CD1c-positive myeloid dendritic cell (primary cell): ENCODE measurements around the gene ALK.

Source experiments
- DNase-seq: peaks from one replicate; pipeline ENCODE4 v3.0.0-alpha.2; 2016; ENCODE audit errors: extremely low spot score

Gene ALK

GRCh38 chr2:29322011-29322410 is 599.4 kb downstream of the ALK start:
- no peak for DNase-seq

DNA sequence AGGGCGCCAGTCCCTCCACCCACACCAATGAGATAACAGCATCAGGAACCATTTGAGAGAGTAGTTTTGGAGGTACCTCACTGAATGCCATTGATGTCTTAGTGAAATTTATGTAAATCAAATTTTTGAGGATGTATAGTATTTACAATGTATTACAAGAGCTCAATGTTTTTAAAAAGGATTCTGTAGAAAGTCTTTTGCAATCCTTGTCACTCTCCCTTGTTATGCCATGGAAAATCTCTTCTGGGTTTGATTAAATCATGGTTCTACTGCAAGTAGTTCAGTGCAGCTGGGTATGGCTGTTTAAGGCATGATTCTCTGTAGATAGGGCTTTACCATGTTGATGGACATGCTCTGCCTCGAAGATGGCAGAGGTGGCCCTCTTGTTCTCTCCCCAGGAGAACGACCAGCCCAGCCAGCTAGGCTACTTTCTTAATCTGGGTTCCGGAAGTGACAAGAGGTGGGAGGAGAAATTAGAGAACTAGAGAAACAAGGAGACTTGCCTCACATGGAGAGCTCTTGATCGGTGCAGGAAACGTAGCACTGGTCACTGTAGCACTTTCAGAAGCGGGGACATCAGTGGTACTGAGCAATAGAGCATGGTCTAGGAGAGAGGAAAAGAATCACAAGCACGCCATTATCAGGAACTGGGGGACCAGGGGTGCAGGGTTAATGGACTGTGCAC is 603.4 kb downstream of the ALK start:
- DNase-seq: peak; percentile 75

DNA sequence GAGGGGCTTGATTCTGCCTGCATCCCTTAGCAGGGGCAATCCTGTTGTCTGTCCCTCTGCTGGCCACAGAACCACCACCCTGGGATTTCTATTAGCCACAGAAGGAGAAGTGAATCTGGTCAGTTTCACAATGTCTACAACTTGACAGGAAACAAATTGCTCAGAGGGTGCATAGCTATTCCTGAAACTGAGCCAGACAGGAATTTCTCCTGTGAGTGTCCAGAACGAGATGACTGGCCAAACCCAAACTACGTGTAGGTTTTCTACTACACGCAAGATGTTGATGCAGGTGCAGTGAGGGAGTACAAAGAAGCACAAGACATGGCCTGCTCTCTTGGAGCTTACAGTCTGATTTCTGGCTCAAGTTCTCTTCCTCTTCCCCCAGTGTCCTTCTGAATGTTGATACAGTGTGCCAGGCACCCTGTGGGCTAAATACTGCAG is 604.3 kb downstream of the ALK start:
- DNase-seq: peak; percentile 92

GRCh38 chr2:29314816-29315571 is 606.4 kb downstream of the ALK start:
- peak; percentile 38 for DNase-seq

- no peak for DNase-seq
Observed at GRCh38 chr2:29311458-29311857, 609.9 kb downstream of the ALK start.

GRCh38 chr2:29310650-29311348 is 610.6 kb downstream of the ALK start:
- no peak for DNase-seq

- peak; percentile 72 for DNase-seq
Observed at GRCh38 chr2:29309090-29310029, 612.0 kb downstream of the ALK start.

GRCh38 chr2:29308366-29308765 is 613.0 kb downstream of the ALK start:
- no peak for DNase-seq

GRCh38 chr2:29307519-29307918 is 613.9 kb downstream of the ALK start:
- DNase-seq: no peak

DNA sequence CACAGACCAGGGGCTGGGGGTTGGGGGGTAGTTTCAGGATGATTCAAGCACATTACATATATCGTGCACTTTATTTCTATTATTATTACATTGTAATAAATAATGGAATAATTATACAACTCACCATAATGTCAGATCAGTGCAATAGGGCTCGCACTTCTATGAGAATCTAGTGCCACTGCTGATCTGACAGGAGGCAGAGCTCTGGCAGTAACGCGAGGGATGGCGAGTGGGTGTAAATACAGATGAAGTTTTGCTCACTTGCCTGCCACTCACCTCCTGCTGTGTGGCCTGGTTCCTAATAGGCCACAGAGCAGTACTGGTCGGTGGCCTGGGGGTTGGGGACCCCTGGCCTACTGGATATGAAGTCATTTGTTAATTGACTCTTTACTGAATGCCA is 615.6 kb downstream of the ALK start:
- no peak for DNase-seq

- no peak for DNase-seq
Observed at GRCh38 chr2:29304399-29305060, 616.9 kb downstream of the ALK start.

DNA sequence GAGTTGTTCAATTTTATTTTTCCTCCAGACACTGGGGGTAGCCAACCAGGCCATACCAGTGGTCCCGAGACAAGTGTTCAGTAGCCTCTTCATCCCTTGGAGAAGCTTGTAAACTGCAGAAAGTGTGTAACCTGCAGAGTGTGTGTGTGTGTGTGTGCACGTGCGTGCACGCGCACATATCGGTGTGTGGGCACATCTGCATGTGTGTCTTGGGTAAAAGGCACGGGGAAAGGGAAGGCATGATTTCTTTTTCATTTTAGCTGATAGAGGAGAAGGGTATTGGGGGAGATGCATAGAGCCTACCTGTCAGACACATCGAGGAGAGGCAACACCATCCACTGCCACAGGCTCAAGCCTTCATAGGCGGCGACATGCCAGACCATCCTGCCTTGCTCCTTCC is 624.8 kb downstream of the ALK start:
- no peak for DNase-seq

GRCh38 chr2:29295845-29296244 is 625.5 kb downstream of the ALK start:
- DNase-seq: no peak

GRCh38 chr2:29293830-29294438 is 627.5 kb downstream of the ALK start:
- no peak for DNase-seq

DNA sequence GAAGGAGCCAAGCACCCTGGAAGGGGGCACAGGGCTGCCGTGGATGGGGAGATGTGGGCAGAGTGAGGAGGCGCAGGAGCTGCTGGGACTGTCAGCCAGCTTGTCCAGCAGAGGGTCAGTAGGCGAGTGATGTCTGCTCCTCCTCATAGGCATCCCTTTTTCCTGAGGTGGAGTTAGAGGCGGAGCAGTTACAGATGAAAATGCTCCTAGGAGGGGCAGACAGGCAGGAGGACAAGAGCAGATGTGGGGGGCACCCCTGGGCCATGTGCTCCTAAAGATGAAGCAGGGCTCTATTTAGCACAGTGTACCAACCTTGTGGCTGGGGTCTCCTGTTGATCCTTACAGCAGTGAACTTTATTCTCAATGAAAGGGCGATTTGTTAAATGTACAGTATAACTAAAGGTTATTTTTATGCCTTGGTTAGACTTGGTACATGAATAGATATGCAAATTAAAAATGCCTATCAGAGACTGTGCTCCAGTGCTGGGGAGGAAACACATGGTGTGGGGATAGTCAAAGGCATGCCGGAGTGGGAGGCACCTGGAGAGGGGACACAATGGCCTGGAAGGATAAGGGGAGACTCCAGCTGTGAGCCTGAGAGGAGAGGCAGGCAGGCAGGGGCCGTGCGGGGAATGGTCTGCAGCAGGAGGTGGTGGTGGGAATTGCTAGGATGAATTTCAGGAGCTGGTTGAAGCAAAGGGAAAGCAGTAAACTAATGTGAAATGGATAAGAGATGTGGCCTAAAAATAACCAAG is 630.9 kb downstream of the ALK start:
- no peak for DNase-seq

DNA sequence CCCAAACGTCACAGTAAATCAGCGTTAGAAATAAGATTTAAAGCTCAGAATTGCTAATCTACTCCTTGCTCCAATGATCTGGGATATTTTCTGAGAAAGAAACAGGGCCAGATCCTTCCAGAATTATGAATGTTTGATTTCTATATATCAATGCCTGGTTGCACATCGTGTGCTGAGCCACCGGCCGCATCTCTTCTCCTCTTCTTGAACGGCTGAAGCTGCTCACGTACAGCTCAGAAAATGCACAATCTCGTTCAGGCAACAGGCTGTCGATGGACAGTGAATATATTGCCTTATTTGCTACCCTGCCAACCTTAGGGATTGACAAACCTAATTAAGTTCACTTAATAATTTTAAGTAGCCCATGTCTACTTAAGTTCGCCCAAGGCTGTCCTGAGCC is 636.7 kb downstream of the ALK start:
- no peak for DNase-seq

DNA sequence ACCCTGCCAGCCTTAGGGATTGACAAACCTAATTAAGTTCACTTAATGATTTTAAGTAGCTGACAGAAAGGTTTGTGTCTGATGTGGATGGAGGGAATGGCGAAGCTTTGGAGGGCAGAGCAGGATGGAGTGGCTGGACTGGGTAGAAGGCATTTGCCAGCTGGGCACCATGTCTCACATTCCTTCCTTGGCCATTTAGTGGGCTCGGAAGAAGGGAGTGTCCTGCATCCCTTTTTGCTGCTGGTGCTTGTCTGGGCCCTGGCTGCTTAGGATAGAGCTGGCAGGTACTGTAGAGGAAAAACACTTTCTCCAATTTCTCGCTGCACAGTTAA is 639.5 kb downstream of the ALK start:
- DNase-seq: no peak

DNA sequence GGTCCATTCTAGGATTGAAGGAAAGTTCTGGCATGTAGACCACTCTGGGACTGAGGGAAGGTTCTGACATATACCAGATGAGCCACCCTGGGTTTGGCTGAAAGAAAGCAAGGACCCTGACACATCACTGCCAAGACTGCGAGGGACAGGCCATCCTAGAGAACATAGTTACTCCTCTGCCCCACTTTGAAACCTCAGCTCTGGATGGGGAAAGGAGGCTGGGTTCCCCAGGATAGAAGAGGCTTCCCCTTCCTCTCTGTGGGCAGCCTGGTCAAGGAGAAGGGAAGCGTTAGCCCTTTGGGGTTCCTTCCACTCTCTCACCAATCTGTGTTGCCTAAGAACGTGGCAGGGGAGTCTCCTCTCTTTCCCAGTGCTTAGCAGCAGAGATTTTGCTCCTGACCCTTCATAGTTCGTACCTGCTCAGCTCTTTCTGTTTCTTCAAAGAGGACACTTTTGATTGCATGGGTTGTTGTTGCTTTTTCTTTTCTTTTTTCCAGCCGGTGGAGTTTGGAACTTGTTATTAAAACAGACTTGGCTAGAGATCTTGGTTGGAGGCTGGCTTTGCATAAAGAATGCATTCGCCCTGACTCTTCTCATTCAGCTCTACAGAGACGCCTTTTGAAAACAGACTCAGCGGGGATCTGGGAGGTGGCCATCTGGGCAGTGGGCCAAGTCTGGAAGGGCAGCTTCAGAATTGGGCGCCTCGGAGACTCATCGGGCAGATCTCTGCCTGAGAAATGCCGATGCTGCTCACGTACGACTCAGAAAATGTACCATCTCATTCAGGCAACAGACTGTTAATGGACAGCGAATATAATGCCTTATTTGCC is 640.1 kb downstream of the ALK start:
- DNase-seq: no peak

DNA sequence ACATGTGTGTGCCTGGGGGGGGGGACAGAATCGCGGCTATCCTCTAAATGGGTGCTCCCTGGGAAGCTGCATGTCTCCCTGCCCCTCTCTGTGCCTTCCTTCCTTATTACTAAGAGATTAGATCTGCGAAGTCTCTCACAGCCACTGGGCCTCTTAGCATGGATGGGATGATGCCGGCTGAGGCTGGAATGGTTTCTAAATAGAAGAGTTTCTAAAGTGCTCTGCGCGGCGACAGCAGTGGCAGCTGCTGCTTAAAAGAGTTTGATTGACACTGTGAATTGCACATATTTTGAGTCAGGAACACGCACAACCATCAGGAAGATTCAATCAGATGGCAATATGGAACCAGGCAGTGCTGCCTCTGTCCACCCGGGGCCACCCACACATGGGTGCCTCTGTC is 642.4 kb downstream of the ALK start:
- no peak for DNase-seq
